GM18520 (cell line): Measurements from ENCODE around the gene CELSR1.
"Not testable (repeated sequence)": the region's sequence is repeated elsewhere in the genome, so short reads cannot be mapped to it uniquely, and the experiment has no call there.

Experiments used
- ATAC-seq: cut with Tn5 transposase; IDR thresholded peaks from one replicate; pipeline ENCODE4 v1.9.1; 2021; ENCODE audit not compliant: unreplicated experiment

CELSR1 gene

DNA sequence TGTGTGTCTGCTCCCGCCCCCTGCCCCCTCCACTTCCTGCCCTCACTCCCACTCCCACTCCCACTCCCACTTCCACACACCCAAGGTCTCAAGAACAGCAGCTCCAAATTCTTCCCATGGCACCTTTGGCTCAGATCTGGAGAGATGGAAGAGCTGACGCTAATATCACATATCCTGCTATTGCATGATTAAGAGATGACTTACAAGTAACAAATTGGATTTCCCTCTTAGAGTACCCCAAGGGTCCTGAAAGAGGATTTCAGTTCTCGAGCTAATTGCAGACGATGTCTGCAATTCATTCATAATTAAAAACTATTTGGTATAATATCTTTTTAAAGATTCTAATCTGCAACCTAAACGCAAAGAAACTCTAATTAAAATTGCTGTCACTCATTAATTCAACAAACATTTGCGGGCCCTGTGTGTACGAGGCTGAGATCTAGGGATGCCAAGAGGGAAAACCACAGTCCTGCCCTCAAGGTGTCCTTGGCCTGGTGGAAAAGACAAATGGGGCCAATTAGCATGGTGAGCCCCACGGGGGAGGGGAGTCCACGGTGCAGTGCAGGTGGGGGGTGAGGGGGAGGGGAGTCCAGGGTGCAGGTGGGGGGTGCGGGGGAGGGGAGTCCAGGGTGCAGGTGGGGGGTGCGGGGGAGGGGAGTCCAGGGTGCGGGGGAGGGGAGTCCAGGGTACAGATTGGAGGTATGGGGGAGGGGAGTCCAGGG is 50.3 kb downstream of the CELSR1 start:
- ATAC-seq, result no peak

DNA sequence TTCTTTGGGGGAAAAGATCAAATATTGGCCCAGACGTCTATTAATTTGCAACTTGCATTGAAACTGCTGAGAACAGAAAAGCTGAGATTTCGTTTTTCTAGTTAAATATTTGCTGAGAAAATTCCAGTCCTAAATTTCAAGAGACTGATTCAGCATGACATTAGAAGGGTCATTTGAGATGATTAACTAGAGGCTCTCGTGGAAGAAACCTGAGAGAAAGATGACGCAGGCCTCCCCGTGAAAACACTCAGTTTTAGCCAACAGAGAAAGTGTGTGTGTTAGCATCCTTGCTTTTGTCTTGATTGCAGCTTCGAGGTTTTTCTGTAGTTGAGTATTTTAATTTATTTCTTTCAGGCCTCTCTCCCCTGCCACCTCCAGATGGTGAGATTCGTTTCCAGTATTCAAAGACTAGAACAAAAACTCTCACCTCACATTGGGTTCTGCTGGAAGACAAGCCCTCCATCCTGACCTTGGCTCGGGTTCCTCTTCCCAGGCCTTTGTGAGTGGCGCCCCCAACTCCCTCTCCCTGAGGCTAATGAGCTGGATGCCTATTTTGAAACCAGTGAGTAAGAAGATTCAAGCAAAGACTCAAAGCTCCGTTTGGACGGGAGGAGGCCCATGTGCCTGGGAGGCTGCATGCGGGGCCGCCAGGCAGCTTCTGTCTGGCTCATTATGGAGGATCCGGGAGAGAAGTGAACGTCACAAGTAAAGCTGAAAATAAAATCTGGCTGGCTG is 52.4 kb downstream of the CELSR1 start:
- ATAC-seq, result no peak

DNA sequence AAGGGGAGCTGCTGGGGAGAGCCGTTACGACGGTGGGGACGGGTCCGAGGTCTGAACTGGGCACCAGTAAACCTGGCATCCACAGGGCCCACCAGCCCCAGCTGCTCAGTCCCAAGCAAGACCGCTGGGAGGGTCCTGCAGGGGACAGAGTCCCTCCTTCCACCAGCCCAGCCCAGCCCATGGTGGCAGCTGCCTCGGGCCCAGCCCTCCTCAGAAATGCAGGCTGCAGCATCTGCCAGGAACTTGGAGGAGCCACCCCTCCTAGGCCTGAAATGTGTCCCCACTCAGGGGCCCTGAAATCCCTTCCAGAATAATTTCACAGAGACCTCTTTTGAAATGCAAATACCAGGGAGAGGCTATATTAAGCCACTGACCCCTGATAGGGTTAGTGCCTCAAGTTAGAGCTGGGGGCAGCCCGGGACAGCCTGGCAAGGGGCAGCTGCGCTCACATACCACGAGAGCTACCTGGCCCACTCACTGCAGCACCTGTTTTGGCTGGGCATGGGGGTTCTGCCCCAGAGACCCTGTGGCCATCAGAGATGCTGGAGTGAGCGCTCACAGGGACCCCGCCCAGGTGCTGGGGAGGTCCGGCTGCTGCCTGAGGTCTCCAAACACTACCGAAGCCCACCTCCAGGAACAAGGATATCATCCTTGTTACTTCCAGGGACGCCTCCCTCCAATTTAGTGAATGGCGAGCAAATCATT is 53.1 kb downstream of the CELSR1 start:
- no peak for ATAC-seq

DNA sequence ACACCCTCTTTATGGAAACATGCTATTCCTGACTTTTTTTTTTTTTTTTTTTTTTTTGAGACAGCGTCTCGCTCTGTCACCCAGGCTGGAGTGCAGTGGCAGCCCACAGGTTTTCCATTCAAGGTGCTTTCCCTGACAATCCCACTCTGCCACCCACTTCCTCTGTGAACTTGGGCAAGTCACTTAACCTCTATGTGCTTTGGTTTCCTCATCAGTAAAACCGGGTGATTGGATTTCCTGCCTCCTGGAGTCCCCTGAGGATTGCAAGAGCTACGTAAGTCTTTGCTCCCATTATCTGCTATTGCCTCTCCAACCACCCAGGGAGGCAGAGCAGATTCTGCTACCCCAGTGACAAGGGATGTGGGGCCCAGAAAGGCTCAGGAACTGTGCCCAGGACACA is 54.1 kb downstream of the CELSR1 start:
- ATAC-seq, result no peak

DNA sequence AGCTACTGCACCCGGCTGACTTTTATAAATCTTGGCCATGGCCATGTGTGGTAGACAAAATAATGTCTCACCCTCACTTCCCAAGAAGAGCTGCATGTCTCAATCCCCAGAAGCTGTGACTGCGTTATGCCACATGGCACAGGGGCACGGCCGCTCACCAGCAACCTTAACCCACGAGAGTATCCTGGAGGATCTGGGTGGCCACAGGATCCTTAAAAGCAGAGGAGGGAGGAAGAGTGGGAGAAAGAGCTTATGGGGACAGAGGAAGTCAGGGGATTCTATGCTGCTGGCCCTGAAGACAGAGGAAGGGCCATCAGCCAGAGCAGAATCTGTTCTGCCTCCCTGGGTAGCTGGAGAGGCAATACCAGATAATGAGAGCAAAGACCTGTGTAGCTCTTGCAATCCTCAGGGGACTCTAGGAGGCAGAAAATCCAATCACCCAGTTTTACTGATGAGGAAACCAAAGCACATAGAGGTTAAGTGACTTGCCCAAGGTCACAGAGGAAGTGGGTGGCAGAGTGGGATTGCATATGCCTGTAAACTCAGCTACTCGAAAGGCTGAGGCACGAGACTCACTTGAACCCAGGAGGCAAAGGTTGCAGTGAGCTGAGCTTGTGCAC is 55.3 kb downstream of the CELSR1 start:
- no peak for ATAC-seq

DNA sequence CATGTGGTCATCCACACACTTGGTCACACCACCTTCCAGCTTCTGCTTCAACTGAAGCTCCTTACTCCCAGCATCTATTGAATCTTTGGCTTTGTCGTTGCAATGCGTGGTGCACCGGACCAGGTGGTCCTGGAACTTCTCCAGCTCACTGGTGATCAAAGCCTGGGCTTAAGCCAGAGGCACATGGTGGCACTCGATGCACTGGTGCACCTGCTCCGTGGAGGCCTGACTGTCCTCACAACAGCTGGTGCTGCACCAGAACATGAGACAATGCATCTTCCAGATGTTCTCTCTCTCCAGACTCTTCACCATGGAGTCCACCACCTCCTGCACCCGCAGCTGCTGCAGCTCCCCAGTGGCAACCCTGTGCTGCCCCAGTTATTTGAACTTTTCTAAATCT is 56.0 kb downstream of the CELSR1 start:
- no peak for ATAC-seq

DNA sequence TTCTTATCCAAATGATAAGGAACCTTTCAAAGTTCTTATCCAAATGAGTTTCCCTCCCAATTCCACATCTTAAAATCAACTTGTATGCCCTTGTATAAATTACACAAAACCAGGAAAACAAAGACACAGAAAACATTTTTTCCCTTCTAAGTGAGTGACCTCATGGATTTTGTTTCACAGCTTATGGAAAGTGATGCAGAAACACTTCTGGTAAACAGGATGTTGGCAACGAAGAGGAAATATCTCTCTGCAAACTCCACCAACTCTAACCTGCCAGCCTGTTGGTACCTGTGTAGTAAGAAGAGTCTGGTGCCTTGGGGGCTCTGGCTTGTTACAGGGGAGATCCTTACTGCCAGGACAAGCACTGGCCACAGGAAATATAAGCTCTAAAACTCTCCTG is 57.0 kb downstream of the CELSR1 start:
- no peak for ATAC-seq

DNA sequence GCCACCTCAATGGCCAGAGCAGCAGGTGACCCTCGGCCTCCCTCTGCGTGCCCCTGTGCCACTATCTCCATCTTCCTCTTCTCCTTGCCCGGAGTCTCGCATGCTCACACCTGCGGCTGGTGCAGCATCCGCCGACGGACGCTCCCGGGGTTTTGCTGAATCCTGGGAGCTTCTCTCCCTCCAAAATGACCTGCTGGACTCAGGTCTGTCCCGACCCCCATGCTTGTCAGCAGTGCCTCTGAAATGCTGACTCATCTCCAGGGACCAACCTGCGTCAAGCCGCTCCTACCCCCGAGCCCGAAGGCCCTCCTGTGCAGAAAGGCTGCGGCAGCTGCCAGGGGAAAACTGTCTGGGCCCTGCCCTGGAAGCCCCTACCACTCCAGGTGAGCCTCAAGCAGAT is 58.4 kb downstream of the CELSR1 start:
- ATAC-seq, result no peak

DNA sequence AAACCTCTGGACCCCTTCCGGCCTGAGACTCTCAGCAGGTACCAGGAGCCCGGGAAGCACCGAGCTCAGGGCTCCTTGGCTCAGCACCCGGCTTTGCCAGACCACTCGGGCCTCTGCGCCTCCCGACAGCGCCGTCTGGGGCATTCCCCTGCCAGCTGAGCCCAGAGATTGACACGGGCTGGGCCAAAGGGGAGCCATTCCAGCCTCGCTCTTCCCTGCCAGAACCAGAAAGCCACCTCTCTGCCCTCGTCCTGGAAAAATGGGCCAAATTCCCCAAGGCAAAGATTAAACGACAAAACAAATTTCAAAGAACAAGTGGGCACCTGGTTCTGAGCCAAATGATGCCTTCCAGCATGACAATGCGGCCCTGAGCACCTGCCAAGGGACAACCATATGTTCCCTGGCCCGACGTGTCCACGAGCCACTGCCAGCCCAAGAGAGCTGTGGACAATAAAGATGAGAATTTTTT is 59.3 kb downstream of the CELSR1 start:
- ATAC-seq, result no peak

DNA sequence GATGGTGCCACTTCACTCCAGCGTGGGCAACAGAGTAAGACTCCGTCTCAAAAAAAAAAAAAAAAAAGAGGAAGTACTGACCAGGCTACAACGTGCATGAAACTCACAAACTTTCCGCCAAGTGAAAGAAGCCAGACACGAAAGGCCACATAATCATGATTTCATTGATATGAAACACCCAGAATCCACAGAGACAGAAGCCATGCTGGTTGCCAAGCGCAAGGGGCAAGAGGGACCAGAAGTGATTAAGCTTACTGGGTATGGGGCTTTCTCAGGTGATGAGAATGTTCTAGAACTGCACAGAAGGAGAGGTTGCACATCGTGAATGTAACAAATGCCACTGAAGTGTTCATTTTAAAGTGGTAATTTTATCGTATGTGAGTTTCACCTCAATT is 60.9 kb downstream of the CELSR1 start:
- ATAC-seq, result no peak

DNA sequence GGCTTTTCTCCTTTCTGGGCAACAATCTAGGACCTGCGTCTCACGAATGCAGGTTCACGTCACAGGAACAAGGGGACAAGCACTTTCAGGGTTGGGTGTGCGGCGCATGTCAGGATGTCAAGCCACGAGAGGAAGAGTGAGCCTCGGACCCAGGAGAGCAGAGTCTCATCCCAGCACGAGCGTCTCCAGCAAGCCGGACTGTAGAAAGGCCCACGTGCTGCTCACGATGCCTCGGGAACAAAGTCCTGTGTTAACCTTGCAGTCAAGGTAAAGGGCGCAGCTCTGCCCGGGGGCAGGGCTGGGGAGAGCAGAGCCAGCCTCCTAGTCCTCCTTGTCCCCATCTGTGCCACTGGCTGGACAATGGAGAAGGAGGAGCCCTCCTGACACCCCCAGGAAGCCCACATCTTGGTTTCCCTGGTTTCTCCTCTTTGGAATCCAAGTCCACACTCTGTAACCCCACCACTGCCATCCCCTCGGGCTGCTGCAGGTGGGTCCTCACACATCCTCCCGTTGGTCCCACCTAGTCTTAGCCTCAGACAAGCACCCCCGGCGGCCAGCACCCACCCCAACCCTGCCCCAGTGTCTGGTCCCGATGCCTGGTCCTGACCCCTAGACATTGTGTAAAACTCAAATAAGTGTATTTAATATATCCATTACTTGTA is 63.4 kb downstream of the CELSR1 start:
- ATAC-seq, result no peak

DNA sequence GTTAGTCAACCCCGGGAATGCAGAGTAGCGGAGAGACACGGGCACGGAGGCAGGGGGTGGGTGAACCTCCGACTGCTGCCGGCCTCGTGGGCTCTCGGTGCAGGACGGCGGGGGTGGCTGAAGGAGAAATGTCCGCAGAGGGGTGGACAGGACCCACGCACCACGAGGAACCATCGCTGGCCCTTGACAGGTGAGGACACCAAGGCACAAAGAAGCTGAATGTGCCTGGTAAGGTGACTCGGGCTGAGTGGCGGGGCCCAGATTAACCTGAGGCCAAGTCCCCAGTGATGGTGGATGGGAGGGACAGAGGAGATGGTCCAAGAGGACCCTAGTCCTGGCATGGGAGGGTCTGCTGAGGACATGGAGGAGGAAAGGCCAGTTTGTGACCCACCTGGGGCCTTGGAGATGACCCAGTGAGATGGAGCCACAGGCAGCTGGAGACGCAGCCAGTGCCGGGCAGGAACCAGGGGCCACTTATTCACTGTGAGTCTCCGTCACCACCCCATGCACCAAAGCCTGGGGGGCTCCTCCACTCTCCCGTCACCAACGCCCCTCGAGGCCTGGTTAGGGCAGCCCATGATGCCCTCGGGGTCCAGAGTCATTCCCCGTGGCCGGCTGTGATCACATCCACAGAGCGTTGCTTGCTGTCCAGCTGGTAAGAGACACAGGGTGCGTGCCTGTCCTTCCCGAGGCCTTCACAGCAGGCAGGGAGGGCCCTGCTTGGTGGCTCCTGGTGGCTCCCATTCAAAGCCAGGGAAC is 64.2 kb downstream of the CELSR1 start:
- ATAC-seq, result no peak

DNA sequence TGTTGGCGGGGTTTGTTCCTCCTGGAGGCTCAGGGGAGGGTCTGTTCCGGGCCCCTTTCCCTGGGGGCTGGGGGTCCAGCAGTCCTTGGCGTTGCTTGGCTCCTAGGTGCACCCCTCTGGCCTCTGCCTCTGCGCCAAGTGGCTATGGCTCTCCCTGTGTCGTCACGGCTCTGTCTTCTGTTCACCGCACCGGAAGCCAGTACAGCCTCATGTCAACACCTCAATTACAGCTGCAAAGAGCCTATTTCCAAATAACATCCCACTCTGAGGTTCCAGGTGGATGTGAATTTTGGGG is 64.8 kb downstream of the CELSR1 start:
- no peak for ATAC-seq

DNA sequence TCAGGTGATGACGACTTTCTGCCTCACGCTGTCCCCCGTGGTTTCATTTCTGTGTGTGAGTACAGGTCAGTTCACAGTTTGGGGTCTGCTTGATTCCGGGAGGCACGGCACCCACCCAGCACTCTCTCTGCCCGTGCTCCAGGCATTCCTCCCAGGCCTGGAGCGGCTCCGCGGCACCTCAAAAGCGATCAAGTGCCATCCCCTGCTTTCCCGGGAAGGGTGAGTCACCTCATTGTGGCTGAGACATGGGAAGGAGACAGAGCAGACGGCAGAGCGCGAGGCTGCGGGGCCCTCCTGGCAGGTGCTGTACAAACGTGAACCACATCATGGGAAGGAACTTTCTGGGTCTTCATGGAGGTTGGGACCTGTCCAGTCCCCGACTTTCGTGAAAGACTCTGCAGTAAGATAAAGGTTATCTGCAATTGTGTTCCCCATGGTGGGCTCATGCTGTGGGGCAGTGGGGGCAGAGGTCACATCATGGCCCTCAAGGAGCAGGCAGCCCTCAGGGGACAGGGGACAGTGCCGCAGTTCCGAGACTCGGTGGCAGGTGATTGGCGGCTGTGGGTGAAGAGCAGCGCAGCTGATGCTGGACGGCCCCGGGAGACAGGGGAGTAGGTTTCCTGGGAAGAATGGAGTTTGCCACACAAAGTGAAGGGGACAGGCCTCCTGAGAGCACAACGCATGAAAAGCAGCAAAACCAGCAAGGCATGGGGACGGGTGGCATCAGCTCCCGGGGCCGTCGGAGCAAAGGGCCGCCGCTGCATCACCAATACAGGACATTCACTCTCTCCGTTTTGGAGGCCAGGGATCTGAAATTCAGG is 65.3 kb downstream of the CELSR1 start:
- no peak for ATAC-seq

DNA sequence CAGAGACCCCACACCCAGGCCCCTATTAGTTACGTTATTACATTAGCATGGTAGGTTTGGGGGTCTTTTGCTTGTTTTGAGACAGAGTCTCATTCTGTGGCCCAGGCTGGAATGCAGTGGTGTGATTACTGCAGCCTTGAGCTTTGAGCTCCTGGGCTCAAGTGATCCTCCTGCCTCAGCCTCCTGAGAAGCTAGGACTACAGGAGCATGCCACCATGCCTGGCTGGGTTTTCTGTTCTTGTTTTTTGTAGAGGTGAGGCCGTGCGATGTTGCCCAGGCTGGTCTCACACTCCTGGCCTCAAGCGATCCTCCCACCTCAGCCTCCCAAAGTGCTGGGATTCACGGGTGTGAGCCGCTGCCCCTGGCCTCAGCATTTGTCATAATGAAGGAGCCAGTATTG is 66.1 kb downstream of the CELSR1 start:
- ATAC-seq, result not testable (repeated sequence)

DNA sequence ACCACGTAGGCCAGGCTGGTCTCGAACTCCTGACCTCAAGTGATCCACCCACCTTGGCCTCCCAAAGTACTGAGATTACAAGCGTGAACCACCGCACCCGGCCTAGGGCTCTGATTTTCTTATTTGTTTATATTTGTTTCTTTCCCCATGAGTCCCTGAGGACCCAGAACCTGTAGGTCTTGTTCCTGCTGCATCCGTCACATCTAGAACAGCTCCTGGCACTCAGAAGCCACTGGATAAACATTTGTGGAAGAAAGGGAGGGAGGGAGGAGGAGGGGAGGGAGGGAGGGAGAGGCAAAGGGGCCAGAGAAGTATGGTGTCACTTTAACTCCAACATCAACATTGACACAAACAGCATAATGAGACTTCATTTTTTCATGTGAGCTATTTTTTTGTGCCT is 67.7 kb downstream of the CELSR1 start:
- no peak for ATAC-seq

DNA sequence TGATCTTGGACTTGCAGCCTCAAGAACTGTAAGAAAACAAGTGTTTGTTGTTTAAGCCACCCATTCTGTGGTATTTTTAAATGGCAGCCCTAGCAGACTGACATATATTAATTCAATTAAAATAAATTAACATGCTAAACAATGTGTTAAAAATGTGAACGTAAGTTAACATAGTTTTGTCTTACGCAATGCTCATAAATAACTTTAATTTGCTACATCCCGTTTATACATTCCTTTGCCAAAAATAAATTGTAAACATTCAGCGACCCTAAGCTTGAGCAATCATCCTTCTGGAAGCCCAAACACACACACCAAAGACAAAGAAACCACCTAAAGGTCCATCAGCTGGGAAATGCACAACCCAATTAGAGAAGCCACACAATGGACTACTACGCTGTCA is 70.4 kb downstream of the CELSR1 start:
- no peak for ATAC-seq

DNA sequence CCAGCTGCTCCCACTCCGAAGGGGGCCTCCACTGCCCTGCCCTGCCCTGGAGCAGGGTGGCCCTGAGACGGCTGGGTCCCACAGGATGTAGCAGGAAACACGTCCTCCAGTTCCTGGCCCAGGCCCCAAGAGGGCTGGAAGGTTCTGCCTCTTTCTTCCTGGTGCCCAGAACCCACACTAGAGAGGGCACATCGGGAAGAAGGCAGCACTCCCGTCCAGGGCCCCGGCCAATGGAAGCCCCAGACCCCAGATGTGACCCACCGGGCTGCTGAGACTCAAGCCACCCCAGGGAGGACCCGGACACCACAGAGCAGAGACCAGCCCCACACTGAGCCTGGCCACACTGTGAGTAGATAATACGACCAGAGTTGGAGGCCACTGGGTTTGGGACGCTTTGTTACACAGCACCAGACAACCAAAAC is 71.2 kb downstream of the CELSR1 start:
- ATAC-seq, result no peak

DNA sequence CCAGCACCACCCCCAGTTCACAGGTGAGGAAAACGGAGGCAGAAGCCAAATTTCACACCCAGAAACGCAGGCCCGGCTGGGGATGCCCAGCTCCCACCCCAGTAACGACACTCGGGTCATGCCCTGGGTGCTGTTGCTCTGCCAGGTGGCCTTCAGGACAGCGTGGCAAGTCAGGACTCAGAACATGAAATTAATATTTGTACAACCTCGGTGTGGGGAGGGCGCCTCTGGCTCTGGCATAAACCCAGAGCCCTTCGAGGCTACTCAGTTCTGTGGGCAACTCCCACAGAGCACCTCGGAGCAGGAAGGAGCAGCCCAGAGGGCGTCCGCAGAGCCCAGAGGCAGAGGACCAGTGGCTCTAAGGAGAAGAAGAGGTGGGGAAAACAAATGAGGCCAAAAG is 71.6 kb downstream of the CELSR1 start:
- ATAC-seq, result no peak

DNA sequence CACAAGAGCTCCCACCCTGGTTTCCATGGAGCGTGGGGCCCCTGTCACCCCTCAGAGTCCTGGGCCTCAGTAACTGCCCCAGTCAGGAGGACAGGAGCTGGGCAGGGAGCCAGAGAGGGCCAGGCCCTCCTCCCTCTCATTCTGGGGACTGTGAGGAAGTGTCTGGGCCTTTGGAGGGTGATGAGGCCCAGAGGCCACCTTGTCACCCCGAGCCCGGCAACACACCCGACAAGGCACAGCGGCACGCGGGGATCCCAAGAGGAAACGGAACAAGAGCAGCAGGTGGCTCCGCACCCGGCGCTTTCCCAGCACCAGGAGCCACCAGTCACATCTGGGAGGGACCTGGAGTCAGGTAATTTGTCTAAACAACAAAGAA is 72.1 kb downstream of the CELSR1 start:
- no peak for ATAC-seq
